Left ventricle myocardium inferior (tissue), 1 donor: ENCODE data around the gene MMP28. TPM values are rescaled to one million over a fixed set of nuclear protein-coding genes. Genes with fewer than 3 reads are reported as not detected.

Source experiments
- DNase-seq: peaks from one replicate; pipeline ENCODE4 v3.0.0-alpha.2; 2020
- H3K27ac ChIP-seq: fragments of 200-600 bp; replicated peaks from 2 replicates; pipeline ENCODE4 v1.8.0; 2021
- H3K27me3 ChIP-seq: fragments of 200-600 bp; 2 replicates; pipeline ENCODE4 v1.8.0; 2021; ENCODE audit warnings: low read depth
- H3K36me3 ChIP-seq: fragments of 200-600 bp; 2 replicates; pipeline ENCODE4 v1.8.0; 2021
- H3K4me1 ChIP-seq: fragments of 200-600 bp; 2 replicates; pipeline ENCODE4 v1.8.0; 2021
- H3K4me3 ChIP-seq: fragments of 200-600 bp; 2 replicates; pipeline ENCODE4 v1.8.0; 2021; ENCODE audit warnings: mild to moderate bottlenecking, moderate library complexity
- H3K9me3 ChIP-seq: fragments of 200-600 bp; replicated peaks from 2 replicates; pipeline ENCODE4 v1.8.0; 2021
- intact Hi-C: fragments of 100-400 bp; cut with micrococcal nuclease; formaldehyde crosslinking; loops from one replicate; pipeline ENCODE4 v1.11.0; 2022
- total RNA-seq: library from RNA; stranded (reverse); fragmentation: NEBNext Ultra II Directional; extraction: Animal tissue kit (Norgen Biotek cat#: 25700); gene quantifications from one replicate; pipeline ENCODE4 v1.2.1, GENCODE V29; 2021
- TF ChIP-seq, protein P1 (sequence below): fragments of 200-600 bp; IDR thresholded peaks from 2 replicates; pipeline ENCODE4 v1.8.0; 2021; ENCODE audit warnings: antibody characterized with exemption, mild to moderate bottlenecking, borderline replicate concordance
- donor health status: DM: no; HTN: yes; CAD: no; lungs with severe emphysema.

The MMP28 gene
- total RNA-seq, 1 donor from 2014 or later = 3.0 TPM

- H3K27ac ChIP-seq = no peak overlapping the region
- no peak for DNase-seq
- H3K36me3 ChIP-seq = no peaks in the 10 kb centered on the region
- H3K9me3 ChIP-seq = no peaks in the 10 kb centered on the region
- peaks cover 19% of the 10 kb centered on the region for H3K4me1 ChIP-seq
- H3K4me3 ChIP-seq = no peak overlapping the region
- H3K27me3 ChIP-seq = peaks cover 77% of the 10 kb centered on the region
- TF ChIP-seq, protein P1, sequence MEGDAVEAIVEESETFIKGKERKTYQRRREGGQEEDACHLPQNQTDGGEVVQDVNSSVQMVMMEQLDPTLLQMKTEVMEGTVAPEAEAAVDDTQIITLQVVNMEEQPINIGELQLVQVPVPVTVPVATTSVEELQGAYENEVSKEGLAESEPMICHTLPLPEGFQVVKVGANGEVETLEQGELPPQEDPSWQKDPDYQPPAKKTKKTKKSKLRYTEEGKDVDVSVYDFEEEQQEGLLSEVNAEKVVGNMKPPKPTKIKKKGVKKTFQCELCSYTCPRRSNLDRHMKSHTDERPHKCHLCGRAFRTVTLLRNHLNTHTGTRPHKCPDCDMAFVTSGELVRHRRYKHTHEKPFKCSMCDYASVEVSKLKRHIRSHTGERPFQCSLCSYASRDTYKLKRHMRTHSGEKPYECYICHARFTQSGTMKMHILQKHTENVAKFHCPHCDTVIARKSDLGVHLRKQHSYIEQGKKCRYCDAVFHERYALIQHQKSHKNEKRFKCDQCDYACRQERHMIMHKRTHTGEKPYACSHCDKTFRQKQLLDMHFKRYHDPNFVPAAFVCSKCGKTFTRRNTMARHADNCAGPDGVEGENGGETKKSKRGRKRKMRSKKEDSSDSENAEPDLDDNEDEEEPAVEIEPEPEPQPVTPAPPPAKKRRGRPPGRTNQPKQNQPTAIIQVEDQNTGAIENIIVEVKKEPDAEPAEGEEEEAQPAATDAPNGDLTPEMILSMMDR = no peak
- intact Hi-C loops = no loop called here
These were observed 52.5 kb downstream of the MMP28 start for GRCh38 chr17:35742896-35743477.

DNA sequence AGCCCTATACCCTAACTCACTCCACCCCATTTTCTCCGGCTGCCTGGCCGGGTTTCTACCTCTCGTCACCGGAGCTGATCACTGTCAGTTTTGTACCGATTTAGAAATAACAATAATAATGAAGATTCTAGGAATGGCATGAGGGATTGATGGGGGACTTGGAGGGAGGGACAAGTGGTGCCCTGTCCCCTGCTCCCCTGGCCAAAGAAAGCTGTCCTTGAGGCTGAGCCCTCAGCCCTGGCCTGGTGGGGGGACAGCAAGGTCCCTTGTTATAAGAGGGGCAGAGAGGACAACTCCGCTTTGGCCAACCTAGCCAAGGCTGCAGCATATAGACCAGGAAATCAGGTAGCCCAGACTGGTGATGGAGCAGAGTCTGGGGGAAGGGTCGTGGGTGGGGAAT lies 52.9 kb downstream of the MMP28 start:
- no peak for DNase-seq
- H3K9me3 ChIP-seq = no peaks in the 10 kb centered on the region
- intact Hi-C loops = no loop called here
- H3K36me3 ChIP-seq = no peaks in the 10 kb centered on the region
- H3K4me1 ChIP-seq = peaks cover 14% of the 10 kb centered on the region
- H3K27me3 ChIP-seq = peaks cover 72% of the 10 kb centered on the region
- TF ChIP-seq, protein P1 = no peak
- H3K27ac ChIP-seq = no peak overlapping the region
- no peak overlapping the region for H3K4me3 ChIP-seq

DNA sequence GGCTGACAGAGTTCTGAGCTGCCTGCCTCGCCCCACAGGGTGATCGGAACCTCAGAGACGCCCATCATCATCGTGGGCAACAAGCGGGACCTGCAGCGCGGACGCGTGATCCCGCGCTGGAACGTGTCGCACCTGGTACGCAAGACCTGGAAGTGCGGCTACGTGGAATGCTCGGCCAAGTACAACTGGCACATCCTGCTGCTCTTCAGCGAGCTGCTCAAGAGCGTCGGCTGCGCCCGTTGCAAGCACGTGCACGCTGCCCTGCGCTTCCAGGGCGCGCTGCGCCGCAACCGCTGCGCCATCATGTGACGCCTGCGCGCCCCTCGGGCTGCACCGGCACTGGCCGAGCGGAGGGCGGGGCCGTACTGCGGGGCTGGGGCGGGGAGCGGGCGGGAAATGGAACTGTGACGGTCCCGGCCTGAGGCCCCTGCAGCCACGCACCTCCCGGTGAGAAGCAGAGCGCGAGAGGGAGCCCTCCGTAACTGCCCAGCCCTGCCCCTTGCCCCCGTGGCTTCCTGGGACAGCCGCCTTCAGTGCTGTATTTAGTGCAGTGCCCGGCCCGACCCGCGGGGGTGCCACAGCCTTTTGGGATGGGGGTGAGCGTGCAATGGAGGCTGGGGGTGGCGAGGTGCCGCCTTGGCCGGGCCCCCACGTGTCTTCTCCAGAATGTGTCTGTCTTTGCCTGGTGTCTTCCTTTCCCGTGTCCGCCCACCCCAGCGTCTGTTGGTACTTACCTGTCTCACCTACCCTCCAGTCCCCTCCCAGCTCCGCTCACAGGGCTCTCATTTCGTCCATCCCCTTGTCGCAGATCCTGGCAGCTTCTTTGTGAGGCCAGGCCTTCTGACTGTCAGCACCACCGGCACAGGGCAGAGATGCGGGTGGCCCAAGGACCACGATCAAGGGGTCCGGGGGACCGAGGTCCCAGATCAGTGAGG lies 54.2 kb downstream of the MMP28 start:
- Histone ChIP-seq H3K4me3 (peak overlapping the region; percentile 53), H3K9me3 (no peaks in the 10 kb centered on the region), H3K36me3 (no peaks in the 10 kb centered on the region), H3K27me3 (peaks cover 60% of the 10 kb centered on the region), H3K27ac (no peak overlapping the region), H3K4me1 (peaks cover 11% of the 10 kb centered on the region)
- DNase-seq = no peak
- TF ChIP-seq, protein P1 = no peak
- intact Hi-C loops = no loop called here

- DNase-seq = no peak
- no peak overlapping the region for H3K4me3 ChIP-seq
- intact Hi-C loops = no loop called here
- no peak overlapping the region for H3K27ac ChIP-seq
- H3K27me3 ChIP-seq = peaks cover 49% of the 10 kb centered on the region
- H3K9me3 ChIP-seq = no peaks in the 10 kb centered on the region
- H3K36me3 ChIP-seq = no peaks in the 10 kb centered on the region
- peaks cover 11% of the 10 kb centered on the region for H3K4me1 ChIP-seq
- TF ChIP-seq, protein P1 = no peak
These were observed 55.2 kb downstream of the MMP28 start for GRCh38 chr17:35740216-35740615.

DNA sequence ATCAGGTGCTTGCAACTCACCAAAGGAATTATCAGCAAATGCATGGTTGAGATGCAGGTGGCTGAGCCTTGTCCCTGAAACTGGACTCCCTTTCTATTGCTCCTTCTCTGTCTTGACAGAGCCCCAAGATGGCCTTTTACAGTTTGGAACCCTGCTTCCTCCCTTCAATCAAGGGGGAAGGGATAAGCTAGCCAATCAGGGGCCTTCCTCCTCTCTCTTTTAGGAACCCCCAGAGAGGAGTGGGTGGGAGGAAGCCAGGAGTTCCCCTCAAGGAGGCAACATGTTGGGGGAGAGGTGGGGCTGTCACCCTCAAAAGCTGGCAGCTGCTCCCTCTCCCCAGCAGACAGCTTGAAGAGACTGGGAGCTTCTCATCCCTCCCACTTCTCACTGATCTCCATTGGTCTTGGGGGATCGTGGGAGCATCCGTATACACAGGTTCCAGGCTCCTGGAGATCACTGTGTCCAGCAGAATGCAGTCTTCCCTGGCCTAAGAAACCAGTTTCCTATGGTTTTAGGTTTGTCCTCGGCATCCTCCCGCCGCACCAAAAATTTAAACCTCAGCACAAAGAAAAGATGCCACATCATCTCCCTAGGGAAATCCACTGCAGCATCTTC lies 56.8 kb downstream of the MMP28 start:
- H3K36me3 ChIP-seq = no peaks in the 10 kb centered on the region
- H3K4me1 ChIP-seq = peaks cover 11% of the 10 kb centered on the region
- intact Hi-C loops = no loop called here
- H3K27ac ChIP-seq = no peak overlapping the region
- no peak overlapping the region for H3K4me3 ChIP-seq
- no peaks in the 10 kb centered on the region for H3K9me3 ChIP-seq
- DNase-seq = no peak
- H3K27me3 ChIP-seq = peaks cover 33% of the 10 kb centered on the region
- TF ChIP-seq, protein P1 = no peak
